HepG2 (cell line): ENCODE data around the gene RAMP1. TPM values are rescaled to one million over a fixed set of nuclear protein-coding genes. Genes with fewer than 3 reads are reported as not detected.

Experiments used
- ATAC-seq: fragments of 200-7000 bp; cut with Tn5 transposase; 3 replicates; pipeline ENCODE4 v1.9.1; 2020; ENCODE audit warnings: mild to moderate bottlenecking, moderate library complexity
- BruUV-seq: library from RNA; stranded (reverse); fragments of 400-500 nt; replicated peaks from 2 replicates; lab custom pipeline; 2021; lab: Mats Ljungman, UMichigan
- CTCF ChIA-PET: fragments of 300-600 bp; formaldehyde crosslinking; extraction: SDS; loops from one replicate; lab custom pipeline; 2021; ENCODE audit warnings: low total read pairs, inconsistent platforms, low intra/inter-chr PET ratio; lab: Yijun Ruan, JAX
- POLR2A ChIA-PET: fragments of 350-600 bp; sonication (Branson Sonifier 250); formaldehyde crosslinking; loops from one replicate; lab custom pipeline; 2020; ENCODE audit warnings: antibody characterized with exemption, inconsistent platforms; lab: Yijun Ruan, JAX
- DNase-seq: peaks from one replicate; pipeline ENCODE4 v3.0.0-alpha.2; 2015; ENCODE audit warnings: low spot score
- FAIRE-seq: peaks from 3 replicates; lab custom pipeline; 2011; peaks lifted over from hg19 to GRCh38; lab: Jason Lieb, UNC
- H2AFZ ChIP-seq: one replicate; pipeline ENCODE4 v1.6.1; 2011; ENCODE audit warnings: low read length, inconsistent platforms
- H3K27ac ChIP-seq: fragments of 300-600 bp; 3 replicates; pipeline ENCODE4 v1.8.0; 2011; ENCODE audit warnings: mixed run types, mild to moderate bottlenecking, mixed read lengths, low read length, inconsistent platforms; ENCODE audit not compliant: insufficient read depth; ENCODE audit errors: extremely low read length
- H3K27me3 ChIP-seq, 2 experiments: fragments of 200-600 bp in 1 of 2; 2 replicates in 1 of 2; 3 replicates in 1 of 2; pipeline versions ENCODE4 v1.6.0 to v1.8.0; 2011; ENCODE audit warnings: low read length in 2 of 2, mild to moderate bottlenecking in 2 of 2, moderate library complexity in 2 of 2, inconsistent platforms in 1 of 2; ENCODE audit not compliant: insufficient read depth in 2 of 2, control insufficient read depth in 1 of 2
- H3K36me3 ChIP-seq, 2 experiments: fragments of 200-600 bp in 1 of 2; replicated peaks in 1 of 2; 2 replicates in 1 of 2; 3 replicates in 1 of 2; pipeline versions ENCODE4 v1.5.1 to v1.8.0; 2011; ENCODE audit warnings: low read length in 2 of 2, inconsistent platforms in 1 of 2; ENCODE audit not compliant: insufficient read depth in 2 of 2, control insufficient read depth in 1 of 2
- H3K4me1 ChIP-seq: 2 replicates; pipeline ENCODE4 v1.5.1; 2012; ENCODE audit warnings: low read length, inconsistent platforms; ENCODE audit not compliant: insufficient read depth
- H3K4me2 ChIP-seq: 2 replicates; pipeline ENCODE4 v1.6.0; 2011; ENCODE audit warnings: low read depth, low read length, inconsistent platforms
- H3K4me3 ChIP-seq, 3 experiments: fragments of 200-600 bp in 1 of 3; sonication (generic), shearing (Covaris generic) in 1 of 3; replicated peaks in 1 of 3; 2 replicates each; pipeline ENCODE4 v1.5.1; 2011 to 2016; ENCODE audit warnings: low read length in 3 of 3, inconsistent platforms in 2 of 3, low read depth in 2 of 3, mild to moderate bottlenecking in 2 of 3, control low read depth in 1 of 3, mixed read lengths in 1 of 3; ENCODE audit not compliant: insufficient read depth in 1 of 3
- H3K79me2 ChIP-seq: one replicate; pipeline ENCODE4 v1.6.1; 2011; ENCODE audit warnings: low read length, inconsistent platforms; ENCODE audit not compliant: insufficient read depth
- H3K9ac ChIP-seq: 2 replicates; pipeline ENCODE4 v1.6.0; 2011; ENCODE audit warnings: mild to moderate bottlenecking, low read depth, low read length, inconsistent platforms; ENCODE audit not compliant: insufficient read depth
- H3K9me3 ChIP-seq: 2 replicates; pipeline ENCODE4 v1.5.1; 2012; ENCODE audit warnings: mild to moderate bottlenecking, low read length
- H4K20me1 ChIP-seq: 2 replicates; pipeline ENCODE4 v1.6.0; 2011; ENCODE audit warnings: inconsistent platforms, mild to moderate bottlenecking, low read length, moderate library complexity; ENCODE audit not compliant: insufficient read depth
- E2F1 ChIP-seq: sonication (generic); formaldehyde crosslinking; IDR thresholded peaks from 2 replicates; pipeline ENCODE4 v1.5.0; 2020; ENCODE audit warnings: missing genetic modification reagents
- KDM6A ChIP-seq: IDR thresholded peaks from 2 replicates; pipeline ENCODE4 v1.6.1; 2016; ENCODE audit warnings: low read depth
- MAZ ChIP-seq, 2 experiments: sonication (generic) in 1 of 2; formaldehyde crosslinking in 1 of 2; IDR thresholded peaks; 2 replicates each; pipeline versions ENCODE4 v1.5.0 to v1.6.1; 2012 to 2020; ENCODE audit warnings: low read depth in 2 of 2, mild to moderate bottlenecking in 2 of 2, borderline replicate concordance in 1 of 2, improper control_type of control experiment in 1 of 2, low read length in 1 of 2, missing genetic modification reagents in 1 of 2, moderate library complexity in 1 of 2
- MIER2 ChIP-seq: IDR thresholded peaks from 2 replicates; pipeline ENCODE4 v1.6.1; 2016; ENCODE audit warnings: missing biosample characterization, missing genetic modification reagents
- MLLT10 ChIP-seq: sonication (generic); formaldehyde crosslinking; IDR thresholded peaks from 2 replicates; pipeline ENCODE4 v1.4.0; 2020; ENCODE audit warnings: missing genetic modification reagents
- TBX3 ChIP-seq: fragments of 450-650 bp; IDR thresholded peaks from 2 replicates; pipeline ENCODE4 v1.6.1; 2017; ENCODE audit warnings: antibody characterized with exemption, mild to moderate bottlenecking, inconsistent platforms, borderline replicate concordance
- ZNF230 ChIP-seq: sonication (generic); formaldehyde crosslinking; IDR thresholded peaks from 2 replicates; pipeline ENCODE4 v1.4.0; 2020; ENCODE audit warnings: mild to moderate bottlenecking, missing genetic modification reagents
- ZNF234 ChIP-seq: sonication (generic); formaldehyde crosslinking; conservative IDR thresholded peaks from 2 replicates; pipeline ENCODE4 v1.5.1; 2020; ENCODE audit warnings: mild to moderate bottlenecking, missing genetic modification reagents
- ZNF704 ChIP-seq: sonication (generic); formaldehyde crosslinking; IDR thresholded peaks from 2 replicates; pipeline ENCODE4 v1.8.1; 2023; ENCODE audit warnings: mild to moderate bottlenecking, inconsistent platforms, moderate library complexity, missing genetic modification reagents, borderline replicate concordance
- WGBS: methylation state at CpG from one replicate; pipeline ENCODE4 v1.1.6; 2017; ENCODE audit warnings: low lambda C conversion rate; 5-methylcytosine and 5-hydroxymethylcytosine counted together
- in situ Hi-C: cut with HindIII; loops from 2 replicates; pipeline ENCODE4 v1.10.0; 2017; ENCODE audit warnings: low pct_unique_long_range_greater_than_20kb; ENCODE audit not compliant: extremely low pct_ligation_motif_present
- intact Hi-C: fragments of 100-400 bp; cut with micrococcal nuclease; formaldehyde crosslinking; loops from one replicate; pipeline ENCODE4 v1.10.0; 2022; ENCODE audit not compliant: unreplicated experiment
- polyA plus RNA-seq, 8 experiments: library from polyadenylated mRNA; depleted of rRNA in 3 of 8; stranded (reverse) in 7 of 8; unstranded in 1 of 8; fragments of >200 nt; fragmentation: Illumina TruSeq in 4 of 8; extraction: Trizol in 4 of 8; gene quantifications; 2 replicates each; pipeline versions ENCODE4 v1.2.1 to v1.2.3, GENCODE V29; 2011 to 2016; ENCODE audit warnings: low read depth in 4 of 8, missing spikeins in 1 of 8, mixed read lengths in 1 of 8; ENCODE audit not compliant: insufficient read depth in 1 of 8
- total RNA-seq, 5 experiments: library from RNA; depleted of rRNA; stranded (reverse); fragments of >200 nt; fragmentation: Illumina TruSeq; extraction: Trizol; gene quantifications; 2 replicates each; pipeline ENCODE4 v1.2.3, GENCODE V29; 2016; ENCODE audit warnings: low read depth in 1 of 5
- TF ChIP-seq, protein P1 (sequence below): sonication (generic); formaldehyde crosslinking; IDR thresholded peaks from 2 replicates; pipeline ENCODE4 v1.9.0; 2022; ENCODE audit warnings: missing genetic modification reagents, mild to moderate bottlenecking, borderline replicate concordance
- TF ChIP-seq, protein P2 (sequence below): sonication (generic); formaldehyde crosslinking; IDR thresholded peaks from 2 replicates; pipeline ENCODE4 v1.4.0; 2020; ENCODE audit warnings: mild to moderate bottlenecking, missing genetic modification reagents

RAMP1 gene
- total and polyA plus RNA-seq, 2 of the 13 experiments (the other 11 are each of a cell fraction or from before 2014, with no cell fraction given): 0.29 to 0.61 TPM

- Histone ChIP-seq H2AFZ (no peak overlapping the region), H3K4me3 (no peak overlapping the region), H3K4me1 (peaks cover 13% of the 10 kb centered on the region), H3K79me2 (no peaks in the 10 kb centered on the region), H3K27me3 (peaks cover 22 to 94% of the 10 kb centered on the region in 2 experiments; a peak in 4 of 5 replicates), H3K27ac (no peak overlapping the region), H3K4me2 (no peak overlapping the region), H3K36me3 (no peaks in the 10 kb centered on the region), H4K20me1 (no peaks in the 10 kb centered on the region; the same call in 1 of the 2 replicates), H3K9ac (no peak overlapping the region), H3K9me3 (no peaks in the 10 kb centered on the region)
- BruUV-seq: no TSS peak
- CTCF ChIA-PET: no interaction called here
- FAIRE-seq: no peak
- ATAC-seq: no peak
- POLR2A ChIA-PET: no interaction called here
- no peak for DNase-seq
- intact Hi-C loops: no loop called here
- 50% methylated on average over 11 of the region's 11 CpGs for WGBS
- in situ Hi-C loops: no loop called here
- TF ChIP-seq MAZ (IDR thresholded peaks at IDR 0.05; ENCODE audit: borderline replicate concordance, low read depth, low read length) (no peak), MAZ (CRISPR knock-in tag; IDR thresholded peaks at IDR 0.05; ENCODE audit: low read depth) (no peak), MIER2 (CRISPR knock-in tag) (no peak), ZNF230 (CRISPR knock-in tag) (no peak), ZNF234 (no peak), E2F1 (CRISPR knock-in tag) (no peak), TBX3 (no peak), ZNF704 (CRISPR knock-in tag) (no peak), KDM6A (CRISPR knock-in tag) (no peak), MLLT10 (CRISPR knock-in tag) (no peak)
- TF ChIP-seq, protein P1, sequence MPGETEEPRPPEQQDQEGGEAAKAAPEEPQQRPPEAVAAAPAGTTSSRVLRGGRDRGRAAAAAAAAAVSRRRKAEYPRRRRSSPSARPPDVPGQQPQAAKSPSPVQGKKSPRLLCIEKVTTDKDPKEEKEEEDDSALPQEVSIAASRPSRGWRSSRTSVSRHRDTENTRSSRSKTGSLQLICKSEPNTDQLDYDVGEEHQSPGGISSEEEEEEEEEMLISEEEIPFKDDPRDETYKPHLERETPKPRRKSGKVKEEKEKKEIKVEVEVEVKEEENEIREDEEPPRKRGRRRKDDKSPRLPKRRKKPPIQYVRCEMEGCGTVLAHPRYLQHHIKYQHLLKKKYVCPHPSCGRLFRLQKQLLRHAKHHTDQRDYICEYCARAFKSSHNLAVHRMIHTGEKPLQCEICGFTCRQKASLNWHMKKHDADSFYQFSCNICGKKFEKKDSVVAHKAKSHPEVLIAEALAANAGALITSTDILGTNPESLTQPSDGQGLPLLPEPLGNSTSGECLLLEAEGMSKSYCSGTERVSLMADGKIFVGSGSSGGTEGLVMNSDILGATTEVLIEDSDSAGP (CRISPR knock-in tag): no peak
- TF ChIP-seq, protein P2, sequence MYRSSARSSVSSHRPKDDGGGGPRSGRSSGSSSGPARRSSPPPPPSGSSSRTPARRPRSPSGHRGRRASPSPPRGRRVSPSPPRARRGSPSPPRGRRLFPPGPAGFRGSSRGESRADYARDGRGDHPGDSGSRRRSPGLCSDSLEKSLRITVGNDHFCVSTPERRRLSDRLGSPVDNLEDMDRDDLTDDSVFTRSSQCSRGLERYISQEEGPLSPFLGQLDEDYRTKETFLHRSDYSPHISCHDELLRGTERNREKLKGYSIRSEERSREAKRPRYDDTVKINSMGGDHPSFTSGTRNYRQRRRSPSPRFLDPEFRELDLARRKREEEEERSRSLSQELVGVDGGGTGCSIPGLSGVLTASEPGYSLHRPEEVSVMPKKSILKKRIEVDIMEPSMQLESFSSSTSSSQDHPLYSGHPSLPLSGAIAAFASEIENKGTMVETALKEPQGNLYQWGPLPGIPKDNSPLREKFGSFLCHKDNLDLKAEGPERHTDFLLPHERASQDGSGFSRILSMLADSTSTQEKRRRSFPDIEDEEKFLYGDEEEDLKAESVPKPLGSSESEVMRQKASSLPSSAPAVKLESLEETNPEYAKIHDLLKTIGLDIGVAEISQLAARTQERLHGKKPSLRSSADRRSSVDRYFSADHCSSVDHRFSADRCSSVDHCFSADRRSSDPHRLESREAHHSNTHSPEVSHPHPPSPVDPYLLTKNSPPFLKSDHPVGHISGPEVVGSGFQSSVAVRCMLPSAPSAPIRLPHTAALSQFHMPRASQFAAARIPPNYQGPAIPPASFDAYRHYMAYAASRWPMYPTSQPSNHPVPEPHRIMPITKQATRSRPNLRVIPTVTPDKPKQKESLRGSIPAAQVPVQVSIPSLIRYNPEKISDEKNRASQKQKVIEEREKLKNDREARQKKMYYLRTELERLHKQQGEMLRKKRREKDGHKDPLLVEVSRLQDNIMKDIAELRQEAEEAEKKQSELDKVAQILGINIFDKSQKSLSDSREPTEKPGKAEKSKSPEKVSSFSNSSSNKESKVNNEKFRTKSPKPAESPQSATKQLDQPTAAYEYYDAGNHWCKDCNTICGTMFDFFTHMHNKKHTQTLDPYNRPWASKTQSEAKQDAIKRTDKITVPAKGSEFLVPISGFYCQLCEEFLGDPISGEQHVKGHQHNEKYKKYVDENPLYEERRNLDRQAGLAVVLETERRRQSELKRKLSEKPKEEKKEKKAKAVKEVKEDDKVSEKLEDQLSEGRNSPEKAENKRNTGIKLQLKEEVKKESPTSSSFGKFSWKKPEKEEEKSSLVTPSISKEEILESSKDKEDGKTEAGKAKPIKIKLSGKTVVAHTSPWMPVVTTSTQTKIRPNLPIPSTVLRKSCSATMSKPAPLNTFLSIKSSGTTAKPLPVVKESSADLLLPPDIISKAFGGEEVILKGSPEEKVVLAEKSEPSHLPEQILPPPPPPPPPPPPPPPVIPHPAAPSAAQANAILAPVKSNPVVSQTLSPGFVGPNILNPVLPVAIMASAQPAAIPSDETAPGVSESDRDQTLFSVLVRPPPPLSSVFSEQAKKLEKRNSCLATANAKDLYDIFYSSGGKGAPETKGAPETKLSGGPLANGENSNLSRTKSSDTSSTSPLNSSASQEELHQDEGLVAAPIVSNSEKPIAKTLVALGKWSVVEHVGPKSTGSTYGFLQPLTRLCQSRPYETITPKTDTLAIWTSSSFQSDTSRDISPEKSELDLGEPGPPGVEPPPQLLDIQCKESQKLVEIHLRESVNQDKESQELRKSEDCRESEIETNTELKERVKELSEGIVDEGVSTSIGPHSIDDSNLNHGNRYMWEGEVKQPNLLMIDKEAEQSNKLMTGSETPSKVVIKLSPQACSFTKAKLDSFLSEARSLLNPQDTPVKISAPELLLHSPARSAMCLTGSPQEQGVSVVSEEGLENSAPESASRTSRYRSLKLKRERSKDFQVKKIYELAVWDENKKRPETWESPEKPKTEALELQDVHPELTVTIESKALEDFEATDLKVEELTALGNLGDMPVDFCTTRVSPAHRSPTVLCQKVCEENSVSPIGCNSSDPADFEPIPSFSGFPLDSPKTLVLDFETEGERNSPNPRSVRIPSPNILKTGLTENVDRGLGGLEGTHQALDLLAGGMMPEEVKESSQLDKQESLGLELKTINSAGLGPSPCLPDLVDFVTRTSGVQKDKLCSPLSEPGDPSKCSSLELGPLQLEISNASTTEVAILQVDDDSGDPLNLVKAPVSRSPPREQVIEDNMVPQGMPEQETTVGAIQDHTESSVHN (CRISPR knock-in tag): no peak
Observed at GRCh38 chr2:237873421-237873831, 14.0 kb downstream of the RAMP1 start.
